Gastrocnemius medialis (tissue), 4 donors: ENCODE data around the gene NKD2.

Source experiments
- POLR2A ChIP-seq, 2 donors: fragments of 450-650 bp; IDR thresholded peaks; one replicate each; pipeline ENCODE4 v1.6.1; 2017; ENCODE audit warnings: antibody characterized with exemption in 2 of 2, mild to moderate bottlenecking in 2 of 2, moderate library complexity in 2 of 2
- TF ChIP-seq, protein P1 (sequence below), 5 experiments: fragments of 450-650 bp in 3 of 5; fragments of 200-600 bp in 2 of 5; sonication (generic) in 2 of 5; IDR thresholded peaks in 4 of 5; conservative IDR thresholded peaks in 1 of 5; 1 replicate in 4 of 5; 2 replicates in 1 of 5; pipeline ENCODE4 v1.5.1; 2016 to 2019; ENCODE audit warnings: antibody characterized with exemption in 5 of 5, mild to moderate bottlenecking in 3 of 5, moderate library complexity in 3 of 5

- TF ChIP-seq, protein P1, sequence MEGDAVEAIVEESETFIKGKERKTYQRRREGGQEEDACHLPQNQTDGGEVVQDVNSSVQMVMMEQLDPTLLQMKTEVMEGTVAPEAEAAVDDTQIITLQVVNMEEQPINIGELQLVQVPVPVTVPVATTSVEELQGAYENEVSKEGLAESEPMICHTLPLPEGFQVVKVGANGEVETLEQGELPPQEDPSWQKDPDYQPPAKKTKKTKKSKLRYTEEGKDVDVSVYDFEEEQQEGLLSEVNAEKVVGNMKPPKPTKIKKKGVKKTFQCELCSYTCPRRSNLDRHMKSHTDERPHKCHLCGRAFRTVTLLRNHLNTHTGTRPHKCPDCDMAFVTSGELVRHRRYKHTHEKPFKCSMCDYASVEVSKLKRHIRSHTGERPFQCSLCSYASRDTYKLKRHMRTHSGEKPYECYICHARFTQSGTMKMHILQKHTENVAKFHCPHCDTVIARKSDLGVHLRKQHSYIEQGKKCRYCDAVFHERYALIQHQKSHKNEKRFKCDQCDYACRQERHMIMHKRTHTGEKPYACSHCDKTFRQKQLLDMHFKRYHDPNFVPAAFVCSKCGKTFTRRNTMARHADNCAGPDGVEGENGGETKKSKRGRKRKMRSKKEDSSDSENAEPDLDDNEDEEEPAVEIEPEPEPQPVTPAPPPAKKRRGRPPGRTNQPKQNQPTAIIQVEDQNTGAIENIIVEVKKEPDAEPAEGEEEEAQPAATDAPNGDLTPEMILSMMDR (IDR thresholded peaks at IDR 0.05 in 4 of 5, conservative IDR thresholded peaks at IDR 0.05 in 1 of 5), result no peak
- no peak for TF ChIP-seq POLR2A (IDR thresholded peaks at IDR 0.05)
Measured at GRCh38 chr5:1015507-1015906, 6.9 kb downstream of the NKD2 start.
